NCI-H128 (cell line): Measurements from ENCODE around the gene CUEDC1.
"Not testable (repeated sequence)": the region's sequence is repeated elsewhere in the genome, so short reads cannot be mapped to it uniquely, and the experiment has no call there.

Experiments
- DNase-seq: peaks from one replicate; lab custom pipeline; 2025; ENCODE audit not compliant: unreplicated experiment; lab: John Stamatoyannopoulos, UW

CUEDC1 gene

DNA sequence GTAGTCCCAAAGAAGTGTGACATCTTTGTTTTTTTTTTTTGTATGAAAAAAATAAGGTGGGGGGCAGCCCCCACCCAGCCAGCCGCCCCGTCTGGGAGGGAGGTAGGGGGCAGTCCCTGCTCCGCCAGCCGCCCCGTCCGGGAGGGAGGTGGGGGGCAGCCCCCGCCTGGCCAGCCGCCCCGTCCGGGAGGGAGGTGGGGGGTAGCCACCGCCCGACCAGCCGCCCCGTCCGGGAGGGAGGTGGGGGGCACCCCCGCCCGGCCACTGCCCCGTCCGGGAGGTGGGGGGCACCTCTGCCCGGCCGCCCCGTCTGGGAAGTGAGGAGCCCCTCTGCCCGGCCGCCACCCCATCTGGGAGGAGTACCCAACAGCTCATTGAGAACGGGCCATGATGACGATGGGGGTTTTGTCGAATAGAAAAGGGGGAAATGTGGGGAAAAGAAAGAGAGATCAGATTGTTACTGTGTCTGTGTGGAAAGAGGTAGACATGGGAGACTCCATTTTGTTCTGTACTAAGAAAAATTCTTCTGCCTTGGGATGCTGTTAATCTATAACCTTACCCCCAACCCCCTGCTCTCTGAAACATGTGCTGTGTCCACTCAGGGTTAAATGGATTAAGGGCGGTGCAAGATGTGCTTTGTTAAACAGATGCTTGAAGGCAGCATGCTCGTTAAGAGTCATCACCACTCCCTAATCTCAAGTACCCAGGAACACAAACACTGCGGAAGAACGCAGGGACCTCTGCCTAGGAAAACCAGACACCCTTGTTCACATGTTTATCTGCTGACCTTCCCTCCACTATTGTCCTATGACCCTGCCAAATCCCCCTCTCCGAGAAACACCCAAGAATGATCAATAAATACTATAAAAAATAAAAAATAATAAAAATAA is 108.9 kb downstream of the CUEDC1 start:
- not testable (repeated sequence) for DNase-seq

GRCh38 chr17:57842280-57842679 is 112.9 kb downstream of the CUEDC1 start:
- no peak for DNase-seq

- no peak for DNase-seq
These were observed 115.7 kb downstream of the CUEDC1 start for GRCh38 chr17:57839571-57839923.

DNA sequence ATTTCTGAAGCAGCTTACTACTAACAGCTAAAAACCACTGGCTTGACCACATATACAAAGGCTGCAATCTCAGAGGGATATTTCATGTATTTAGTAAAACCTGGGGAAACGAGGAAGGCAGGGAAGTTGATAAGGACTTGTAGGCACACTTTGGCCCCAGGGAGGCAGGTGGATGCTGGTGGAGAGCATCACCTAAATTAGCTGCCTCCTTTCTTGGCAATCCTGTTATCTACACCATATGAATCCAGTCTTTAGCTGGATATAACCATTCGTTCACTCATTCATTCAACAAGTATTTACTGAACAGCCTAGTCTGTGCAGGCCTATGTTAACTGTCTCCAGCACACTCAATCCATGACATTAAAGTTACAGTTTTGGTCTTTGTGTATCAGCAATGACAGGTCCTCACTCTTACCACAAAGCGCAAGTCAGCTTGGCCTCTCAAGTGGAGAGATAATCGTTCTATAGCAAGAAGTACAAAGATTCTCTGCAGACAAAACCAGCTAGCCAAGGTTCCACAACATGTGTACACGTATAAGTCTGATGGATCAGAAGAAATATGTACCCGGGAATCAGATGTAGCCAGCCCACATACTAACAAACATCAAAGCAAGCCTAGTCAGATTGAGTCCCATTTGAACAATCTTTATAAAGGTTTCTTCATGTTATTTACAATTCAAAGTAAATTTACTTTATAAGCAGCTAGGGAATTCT is 116.2 kb downstream of the CUEDC1 start:
- no peak for DNase-seq

GRCh38 chr17:57838453-57838852 is 116.8 kb downstream of the CUEDC1 start:
- no peak for DNase-seq

DNA sequence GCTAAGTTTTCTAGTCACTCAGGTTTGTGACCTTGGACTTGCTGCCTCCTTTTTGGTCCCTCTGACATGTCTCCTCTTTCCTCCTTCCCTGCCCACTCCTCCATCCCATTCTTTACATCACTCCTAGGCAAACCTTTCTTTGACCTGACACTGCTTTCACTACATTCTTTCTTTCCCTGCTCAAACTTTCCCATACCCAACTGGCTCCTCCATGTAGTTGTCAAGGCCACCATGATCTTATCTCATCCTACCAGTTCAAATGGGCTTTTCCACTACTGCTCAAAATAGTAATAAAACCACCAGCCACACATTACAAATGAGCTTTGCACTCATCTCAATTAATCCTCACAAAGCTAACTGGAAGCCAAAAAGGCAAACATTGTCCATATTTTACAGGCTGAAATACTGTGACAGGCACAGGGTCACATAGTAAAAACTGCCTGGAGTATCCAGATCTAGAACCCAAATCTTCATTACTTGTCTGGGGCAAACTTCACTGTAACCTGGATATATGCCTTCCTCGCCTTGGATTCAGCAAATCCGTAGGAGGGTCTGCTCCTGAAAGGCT is 119.8 kb downstream of the CUEDC1 start:
- no peak for DNase-seq

GRCh38 chr17:57834146-57834741 is 121.0 kb downstream of the CUEDC1 start:
- no peak for DNase-seq

DNA sequence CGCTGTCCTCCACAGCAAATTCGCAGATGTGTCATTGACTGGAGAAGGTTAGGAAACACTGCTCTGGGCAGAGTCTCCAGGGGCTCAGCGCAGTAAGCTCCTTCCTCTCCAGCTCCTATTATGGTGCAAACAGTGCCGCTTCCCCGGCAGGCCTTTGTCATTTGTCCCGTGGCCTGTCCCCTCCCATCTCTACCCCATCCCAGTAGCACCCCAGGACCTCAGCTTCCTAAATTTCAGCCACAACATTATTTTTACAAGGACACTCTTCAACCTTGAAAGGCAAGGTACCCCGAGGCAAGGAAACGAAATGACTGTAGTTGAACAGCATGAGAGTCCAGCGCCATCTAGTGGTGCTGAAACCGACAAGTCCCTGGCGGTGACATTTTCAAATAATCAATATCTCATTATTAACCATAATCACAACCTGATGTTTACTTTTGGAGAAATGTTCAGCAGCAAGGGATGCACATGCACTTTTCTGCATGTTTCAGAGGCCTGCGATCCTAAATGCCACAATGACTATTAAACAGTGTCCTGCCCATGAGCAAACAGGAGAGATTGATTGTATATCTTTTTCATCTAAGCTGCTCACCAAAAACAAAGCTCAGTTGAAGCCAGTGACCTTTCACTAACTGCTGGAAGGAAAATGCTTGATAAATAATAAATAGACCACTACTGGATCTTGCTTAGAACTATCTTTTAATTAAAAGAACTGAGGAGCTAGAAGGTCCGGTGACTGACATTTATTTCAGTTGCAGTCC is 121.9 kb downstream of the CUEDC1 start:
- peak; percentile 31 for DNase-seq

- no peak for DNase-seq
These were observed 122.7 kb downstream of the CUEDC1 start for GRCh38 chr17:57832314-57833178.

DNA sequence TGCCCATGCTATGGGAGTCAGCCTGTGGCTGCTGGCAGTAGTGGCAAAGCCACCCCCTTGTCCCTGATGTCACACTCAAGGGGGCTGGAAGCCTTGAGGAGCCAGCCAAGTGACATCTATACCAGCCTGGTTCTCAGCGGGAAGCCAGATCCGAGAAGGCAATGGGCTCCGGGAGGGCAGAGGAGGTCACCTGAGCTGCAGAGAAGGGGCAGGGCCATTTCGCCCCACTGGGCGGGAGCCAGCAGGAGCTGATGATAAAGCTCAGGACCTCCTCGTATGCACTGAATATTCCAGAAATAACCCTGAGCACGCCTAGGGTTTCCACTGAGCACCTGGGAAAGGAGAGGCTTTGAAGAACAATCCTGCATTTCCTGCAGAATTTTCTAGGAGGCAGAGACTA is 124.3 kb downstream of the CUEDC1 start:
- DNase-seq = no peak

DNA sequence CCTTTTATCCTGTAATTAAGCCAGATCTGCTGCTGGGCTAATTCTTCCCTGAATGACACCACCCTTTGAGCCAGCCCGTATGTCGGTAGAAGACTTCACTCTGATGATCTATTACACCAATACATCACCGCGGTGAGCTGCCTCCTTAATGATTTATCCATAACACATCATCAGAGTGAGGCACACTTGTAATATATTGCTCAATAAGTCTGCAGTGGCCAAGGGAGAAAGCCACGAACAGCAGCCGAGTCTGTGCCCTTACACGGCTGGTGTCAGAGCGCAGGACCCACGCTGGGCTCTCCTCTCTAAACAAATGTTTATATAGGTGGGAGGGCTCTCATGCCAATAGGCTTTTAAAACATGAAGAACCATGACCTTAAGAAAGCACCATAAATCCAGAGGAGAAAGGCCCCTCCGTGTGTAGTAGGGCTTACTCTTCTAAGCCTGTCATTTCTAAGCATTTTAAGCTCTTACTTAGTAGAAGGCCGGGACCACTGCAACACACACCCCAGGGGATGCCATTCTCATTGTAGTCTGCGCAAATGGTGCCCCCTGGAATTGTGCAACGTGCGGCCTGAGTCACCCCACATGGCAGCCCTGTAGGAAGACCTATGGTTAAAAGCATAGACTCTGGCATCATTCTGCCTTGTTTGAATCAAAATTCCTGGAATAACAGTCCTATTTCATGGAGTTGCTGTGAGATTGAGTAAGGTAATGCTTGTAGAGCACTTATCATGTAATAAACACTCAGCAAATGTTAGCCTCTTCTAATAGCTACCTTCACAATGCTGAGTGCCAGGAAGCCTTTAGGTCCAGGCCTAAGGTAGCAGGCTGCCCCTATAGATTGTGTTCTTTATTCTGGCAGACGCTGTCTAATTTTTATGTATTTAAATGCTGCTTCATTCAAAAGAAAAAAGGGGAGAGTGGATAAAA is 131.5 kb downstream of the CUEDC1 start:
- DNase-seq = no peak

DNA sequence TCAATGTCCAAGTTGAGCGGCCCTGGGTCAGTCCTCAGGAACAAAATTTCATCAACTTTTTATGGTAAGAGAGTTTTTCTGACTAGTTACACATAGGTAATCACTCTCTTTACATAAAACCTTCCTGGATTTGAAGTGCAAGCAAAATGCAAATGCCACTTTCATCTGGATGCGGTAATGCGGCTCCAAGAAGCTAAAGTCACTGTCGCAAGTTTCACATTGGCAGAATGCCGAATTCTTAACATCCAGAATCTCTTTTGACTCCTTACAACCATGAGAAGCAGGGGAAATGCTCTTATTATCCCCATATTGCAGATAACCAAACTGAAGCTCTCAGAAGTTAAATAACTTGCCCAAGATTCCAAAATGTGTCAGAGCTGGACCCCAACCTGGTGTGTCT is 135.3 kb downstream of the CUEDC1 start:
- DNase-seq = no peak

DNA sequence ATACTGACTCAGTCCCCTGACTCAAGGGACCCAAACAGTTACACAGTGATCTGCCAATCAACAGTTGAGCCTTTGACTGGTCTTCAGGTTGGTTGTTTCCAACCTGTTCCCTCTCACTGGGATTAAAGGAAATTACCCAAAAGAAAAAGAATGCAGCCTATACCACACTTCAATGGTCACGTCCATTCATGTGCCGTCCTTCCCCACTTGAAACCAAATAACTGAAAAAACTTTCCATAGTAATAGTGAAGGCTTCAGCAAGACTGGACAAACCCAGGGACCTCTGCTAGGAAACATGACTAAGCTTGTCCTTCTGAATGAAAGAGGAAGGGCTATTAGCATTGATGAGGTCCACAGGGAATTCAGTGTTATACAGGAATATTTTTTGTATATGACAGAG is 135.9 kb downstream of the CUEDC1 start:
- no peak for DNase-seq

DNA sequence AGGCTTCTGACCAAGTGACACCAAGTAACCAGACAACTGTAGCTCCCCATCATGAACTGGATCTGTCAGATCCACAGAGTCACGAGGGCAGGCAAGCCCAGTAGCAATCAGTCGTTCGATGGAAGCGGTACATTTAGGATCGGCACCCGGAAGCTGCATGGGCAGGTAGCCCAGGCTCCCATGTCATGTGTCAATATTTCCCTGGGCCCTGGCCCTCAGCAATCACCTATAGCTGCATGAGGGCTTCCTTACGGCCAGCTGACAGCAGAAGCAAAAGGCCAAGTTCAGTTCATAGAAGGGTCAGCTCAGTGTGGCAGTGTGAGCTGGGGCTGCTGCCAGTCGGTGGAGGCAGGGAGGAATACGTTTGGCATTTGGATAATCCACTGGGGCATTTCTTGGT is 137.1 kb downstream of the CUEDC1 start:
- DNase-seq = no peak

GRCh38 chr17:57817299-57817698 is 137.9 kb downstream of the CUEDC1 start:
- no peak for DNase-seq

- no peak for DNase-seq
These were observed 140.8 kb downstream of the CUEDC1 start for GRCh38 chr17:57814421-57814820.

DNA sequence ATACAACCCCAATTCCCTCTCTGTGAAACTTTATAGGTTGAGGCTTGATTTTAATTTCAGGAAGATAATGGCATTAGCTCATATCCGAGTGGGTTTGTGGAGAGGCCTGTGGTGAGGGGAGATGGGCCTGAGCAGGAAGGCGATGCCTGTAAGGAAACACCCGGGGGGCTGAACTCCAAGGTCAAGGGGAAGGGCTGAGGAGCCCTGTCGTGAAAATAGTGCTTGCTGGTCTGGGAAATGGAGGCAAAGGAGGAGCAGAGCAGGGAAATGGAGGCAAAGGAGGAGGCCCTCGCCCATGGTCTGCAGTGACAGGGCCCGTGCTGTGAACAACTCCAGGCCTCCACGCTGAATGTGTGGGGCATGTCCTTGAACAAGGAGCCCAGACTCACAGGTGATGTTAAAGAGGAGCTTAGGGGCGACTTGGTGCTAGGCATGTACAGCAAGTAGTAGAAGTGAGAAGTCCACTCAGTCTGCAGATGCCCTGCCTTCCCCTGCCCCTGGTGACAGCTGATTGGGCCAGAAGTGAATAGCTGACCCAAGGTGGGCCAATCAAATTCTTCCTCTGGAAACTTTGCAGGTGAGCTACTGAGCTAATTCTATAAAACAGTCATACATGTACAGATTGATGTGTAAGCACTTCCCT is 143.5 kb downstream of the CUEDC1 start:
- no peak for DNase-seq
